ENCODE results near the gene BMP6.

GRCh38 chr6:7742223-7742785 is 16.4 kb downstream of the BMP6 start:
- no peak for TF ChIP-seq GATA3 (IDR thresholded peaks at IDR 0.05; ENCODE audit: low read depth, low read length)
- no peak for TF ChIP-seq GATA2 (IDR thresholded peaks at IDR 0.05; ENCODE audit: low read depth, low read length)

All from SH-SY5Y (cell line).